Fibroblast of skin of left quadriceps (primary cell): ENCODE measurements around the gene VMP1.
"Not testable (repeated sequence)": the region's sequence is repeated elsewhere in the genome, so short reads cannot be mapped to it uniquely, and the experiment has no call there.

Experiments used
- DNase-seq, 2 experiments: peaks; one replicate each; pipeline ENCODE4 v3.0.0-alpha.2; 2013; ENCODE audit warnings: low read depth in 2 of 2

Gene VMP1

GRCh38 chr17:59841091-59841881 lies 133.8 kb downstream of the VMP1 start:
- DNase-seq, result not testable (repeated sequence)

- not testable (repeated sequence) for DNase-seq
Measured at GRCh38 chr17:59841882-59842263, 134.4 kb downstream of the VMP1 start.

- peak; percentile 90 to 91 for DNase-seq
Measured at GRCh38 chr17:59842901-59843652, 135.6 kb downstream of the VMP1 start.

GRCh38 chr17:59844884-59845594 lies 137.6 kb downstream of the VMP1 start:
- no peak for DNase-seq

GRCh38 chr17:59845595-59846393 lies 138.3 kb downstream of the VMP1 start:
- DNase-seq, result peak in 1 of 2 experiments; percentile 55

GRCh38 chr17:59846394-59847165 lies 139.1 kb downstream of the VMP1 start:
- peak in 1 of 2 experiments; percentile 54 for DNase-seq

- DNase-seq, result no peak
Measured at GRCh38 chr17:59848385-59848668, 140.9 kb downstream of the VMP1 start.

- peak in 1 of 2 experiments; percentile 53 for DNase-seq
Measured at GRCh38 chr17:59848778-59849177, 141.3 kb downstream of the VMP1 start.

- not testable (repeated sequence) for DNase-seq
Measured at GRCh38 chr17:59850311-59850710, 142.9 kb downstream of the VMP1 start.

- peak in 1 of 2 experiments; percentile 55 for DNase-seq
Measured at GRCh38 chr17:59851439-59852375, 144.3 kb downstream of the VMP1 start.

- not testable (repeated sequence) for DNase-seq
Measured at GRCh38 chr17:59852847-59853167, 145.4 kb downstream of the VMP1 start.

- DNase-seq, result no peak
Measured at GRCh38 chr17:59853168-59853918, 145.9 kb downstream of the VMP1 start.

GRCh38 chr17:59853919-59854729 lies 146.7 kb downstream of the VMP1 start:
- DNase-seq, result not testable (repeated sequence)

- DNase-seq, result no peak
Measured at GRCh38 chr17:59856859-59857794, 149.7 kb downstream of the VMP1 start.

GRCh38 chr17:59858167-59858816 lies 150.8 kb downstream of the VMP1 start:
- peak; percentile 34 to 44 for DNase-seq

- DNase-seq, result no peak
Measured at GRCh38 chr17:59858932-59859331, 151.5 kb downstream of the VMP1 start.
